Spleen (tissue), 7 donors: Measurements from ENCODE around the gene SCN10A.

Experiments used
- CTCF ChIP-seq, 11 experiments: fragments of 200-600 bp in 7 of 11; fragments of 450-650 bp in 4 of 11; sonication (generic) in 4 of 11; IDR thresholded peaks in 8 of 11; conservative IDR thresholded peaks in 3 of 11; 1 replicate in 7 of 11; 2 replicates in 4 of 11; pipeline versions ENCODE4 v1.4.0 to v1.8.0; 2016 to 2021; ENCODE audit warnings: antibody characterized with exemption in 11 of 11, inconsistent platforms in 4 of 11, mild to moderate bottlenecking in 1 of 11
- POLR2A ChIP-seq, 3 donors: fragments of 450-650 bp; IDR thresholded peaks; one replicate each; pipeline ENCODE4 v1.5.1; 2017; ENCODE audit warnings: antibody characterized with exemption in 3 of 3, mild to moderate bottlenecking in 1 of 3
- POLR2AphosphoS5 ChIP-seq, 3 donors: sonication (generic); formaldehyde crosslinking; IDR thresholded peaks; one replicate each; pipeline ENCODE4 v1.5.1; 2017; ENCODE audit warnings: antibody characterized with exemption in 3 of 3
- donor health status: DM: no; HTN: no; CAD: no; lungs with moderate emphysema.
- donor health status: DM: no; HTN: no; CAD: no.
- donor health status: DM: no; HTN: no; CAD: no.

GRCh38 chr3:38840987-38841386 lies 25.0 kb upstream of the SCN10A start:
- TF ChIP-seq POLR2A (IDR thresholded peaks at IDR 0.05) (no peak), POLR2AphosphoS5 (IDR thresholded peaks at IDR 0.05) (no peak), CTCF (IDR thresholded peaks at IDR 0.05 in 8 of 11, conservative IDR thresholded peaks at IDR 0.05 in 3 of 11) (no peak)
